Caco-2 (cell line): ENCODE results near the gene ANKRD27. TPM values are rescaled to one million over a fixed set of nuclear protein-coding genes. Genes with fewer than 3 reads are reported as not detected.

Experiments used
- BruUV-seq: library from RNA; stranded (reverse); fragments of 400-500 nt; replicated peaks from 2 replicates; lab custom pipeline; 2021; lab: Mats Ljungman, UMichigan
- CTCF ChIA-PET: fragments of 300-600 bp; sonication (Branson Sonifier 250); formaldehyde crosslinking; loops from one replicate; lab custom pipeline; 2022; ENCODE audit warnings: antibody characterized with exemption; lab: Charles Lee
- POLR2A ChIA-PET: fragments of 300-600 bp; sonication (Branson Sonifier 250); formaldehyde crosslinking; loops from one replicate; lab custom pipeline; 2022; ENCODE audit warnings: antibody characterized with exemption; lab: Charles Lee
- DNase-seq, 2 experiments: peaks; one replicate each; pipeline versions ENCODE4 v3.0.0 to v3.0.0-alpha.2; 2020 to 2022
- H3K27me3 ChIP-seq: replicated peaks from 2 replicates; pipeline ENCODE4 v1.6.0; 2011; ENCODE audit warnings: low read length; ENCODE audit not compliant: control insufficient read depth, insufficient read depth
- H3K36me3 ChIP-seq: 2 replicates; pipeline ENCODE4 v1.5.1; 2011; ENCODE audit warnings: low read length; ENCODE audit not compliant: control insufficient read depth, insufficient read depth
- H3K4me1 ChIP-seq: fragments of 250-450 bp; sonication (Bioruptor Pico); 2 replicates; pipeline ENCODE4 v1.5.1; 2020; ENCODE audit warnings: mild to moderate bottlenecking
- H3K4me3 ChIP-seq: 2 replicates; pipeline ENCODE4 v1.5.1; 2011; ENCODE audit warnings: low read depth, mild to moderate bottlenecking, control low read depth, low read length
- H3K9me3 ChIP-seq: fragments of 250-450 bp; sonication (Bioruptor Pico); 2 replicates; pipeline ENCODE4 v1.5.1; 2020; ENCODE audit warnings: mild to moderate bottlenecking, moderate library complexity
- H3K27ac Mint-ChIP-seq: one replicate; pipeline ENCODE4 v1.8.0; 2022; ENCODE audit warnings: mixed read lengths; ENCODE audit not compliant: unreplicated experiment
- H3K27me3 Mint-ChIP-seq: one replicate; pipeline ENCODE4 v1.8.0; 2022; ENCODE audit warnings: mixed read lengths; ENCODE audit not compliant: insufficient read depth, unreplicated experiment
- H3K36me3 Mint-ChIP-seq: one replicate; pipeline ENCODE4 v1.8.0; 2022; ENCODE audit warnings: mild to moderate bottlenecking, mixed read lengths; ENCODE audit not compliant: insufficient read depth, unreplicated experiment
- H3K4me1 Mint-ChIP-seq: one replicate; pipeline ENCODE4 v1.8.0; 2022; ENCODE audit warnings: low read depth, mixed read lengths; ENCODE audit not compliant: unreplicated experiment
- H3K4me3 Mint-ChIP-seq: one replicate; pipeline ENCODE4 v1.8.0; 2022; ENCODE audit warnings: mild to moderate bottlenecking, moderate library complexity, mixed read lengths; ENCODE audit not compliant: unreplicated experiment
- H3K9me3 Mint-ChIP-seq: one replicate; pipeline ENCODE4 v1.8.0; 2022; ENCODE audit warnings: mixed read lengths; ENCODE audit not compliant: unreplicated experiment
- intact Hi-C: fragments of 100-400 bp; cut with micrococcal nuclease; formaldehyde crosslinking; loops from one replicate; pipeline ENCODE4 v1.10.0; 2022; ENCODE audit not compliant: unreplicated experiment
- total RNA-seq: library from RNA; stranded (reverse); gene quantifications from 2 replicates; pipeline ENCODE4 v1.2.3, GENCODE V29; 2022
- TF ChIP-seq, protein P1 (sequence below), 2 experiments: fragments of 200-600 bp in 1 of 2; IDR thresholded peaks; 1 replicate in 1 of 2; 2 replicates in 1 of 2; pipeline versions ENCODE4 v1.5.1 to v1.8.0; 2011 to 2022; ENCODE audit warnings: antibody characterized with exemption in 1 of 2, control low read depth in 1 of 2, inconsistent platforms in 1 of 2, low read depth in 1 of 2, low read length in 1 of 2, mild to moderate bottlenecking in 1 of 2, moderate library complexity in 1 of 2; ENCODE audit not compliant: insufficient read depth in 1 of 2, severe bottlenecking in 1 of 2, unreplicated experiment in 1 of 2

ANKRD27 gene
- total RNA-seq, 1 experiment from 2014 or later = 54.3 TPM

DNA sequence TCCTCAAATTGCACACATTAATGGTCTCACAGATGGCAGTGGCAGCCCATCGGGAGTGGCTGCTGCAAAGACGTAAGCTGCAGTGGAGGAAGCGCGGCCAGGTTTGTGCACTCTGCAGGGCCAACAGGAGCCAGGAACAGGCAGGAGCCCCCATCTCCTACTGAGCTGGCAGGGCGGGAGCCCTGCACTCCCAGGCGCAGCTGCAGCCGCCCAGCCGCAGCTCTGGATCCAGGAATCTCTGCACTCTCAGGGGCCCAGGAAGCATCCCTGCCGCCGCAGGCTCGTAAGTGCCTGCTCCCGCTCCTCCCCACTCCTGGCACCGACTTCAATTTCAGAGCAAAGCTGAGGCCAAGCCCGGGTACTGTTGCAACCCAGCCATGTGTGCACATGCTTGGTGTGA lies 37.5 kb downstream of the ANKRD27 start:
- Mint-ChIP-seq H3K36me3 (peaks cover 56% of the 10 kb centered on the region), H3K4me1 (no peaks in the 10 kb centered on the region), H3K9me3 (no peaks in the 10 kb centered on the region), H3K27me3 (no peaks in the 10 kb centered on the region), H3K4me3 (no peak overlapping the region), H3K27ac (no peak overlapping the region)
- no peaks in the 10 kb centered on the region for H3K9me3 ChIP-seq
- no peaks in the 10 kb centered on the region for H3K27me3 ChIP-seq
- peaks cover 1% of the 10 kb centered on the region for H3K36me3 ChIP-seq
- DNase-seq = no peak
- intact Hi-C loops = no loop called here
- CTCF ChIA-PET = no interaction called here
- no peaks in the 10 kb centered on the region for H3K4me1 ChIP-seq
- no TSS peak for BruUV-seq
- POLR2A ChIA-PET = no interaction called here
- H3K4me3 ChIP-seq = no peak overlapping the region
- TF ChIP-seq, protein P1, sequence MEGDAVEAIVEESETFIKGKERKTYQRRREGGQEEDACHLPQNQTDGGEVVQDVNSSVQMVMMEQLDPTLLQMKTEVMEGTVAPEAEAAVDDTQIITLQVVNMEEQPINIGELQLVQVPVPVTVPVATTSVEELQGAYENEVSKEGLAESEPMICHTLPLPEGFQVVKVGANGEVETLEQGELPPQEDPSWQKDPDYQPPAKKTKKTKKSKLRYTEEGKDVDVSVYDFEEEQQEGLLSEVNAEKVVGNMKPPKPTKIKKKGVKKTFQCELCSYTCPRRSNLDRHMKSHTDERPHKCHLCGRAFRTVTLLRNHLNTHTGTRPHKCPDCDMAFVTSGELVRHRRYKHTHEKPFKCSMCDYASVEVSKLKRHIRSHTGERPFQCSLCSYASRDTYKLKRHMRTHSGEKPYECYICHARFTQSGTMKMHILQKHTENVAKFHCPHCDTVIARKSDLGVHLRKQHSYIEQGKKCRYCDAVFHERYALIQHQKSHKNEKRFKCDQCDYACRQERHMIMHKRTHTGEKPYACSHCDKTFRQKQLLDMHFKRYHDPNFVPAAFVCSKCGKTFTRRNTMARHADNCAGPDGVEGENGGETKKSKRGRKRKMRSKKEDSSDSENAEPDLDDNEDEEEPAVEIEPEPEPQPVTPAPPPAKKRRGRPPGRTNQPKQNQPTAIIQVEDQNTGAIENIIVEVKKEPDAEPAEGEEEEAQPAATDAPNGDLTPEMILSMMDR (IDR thresholded peaks at IDR 0.05; ENCODE audit: insufficient read depth in 1 of 2, low read depth in 1 of 2, low read length in 1 of 2, severe bottlenecking in 1 of 2, unreplicated experiment in 1 of 2) = no peak

DNA sequence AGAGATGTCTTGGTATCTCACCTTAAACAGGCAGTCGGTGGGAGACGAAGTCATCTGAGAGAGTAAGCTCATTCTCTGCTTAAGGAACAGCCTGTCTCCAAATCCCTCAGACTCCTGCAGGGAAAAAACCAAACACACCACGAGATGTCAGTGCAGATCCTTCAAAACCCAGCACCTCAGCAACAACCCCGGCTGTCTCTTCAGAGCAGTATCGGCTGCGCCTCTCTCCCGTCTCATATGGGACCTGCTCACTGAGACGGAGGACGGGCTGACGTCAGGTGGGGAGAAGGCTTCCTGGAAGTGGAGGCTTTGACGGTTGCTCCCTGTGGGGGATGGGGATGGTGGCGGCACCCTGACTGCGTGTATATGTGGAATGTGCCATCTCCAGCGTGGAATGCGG lies 43.6 kb downstream of the ANKRD27 start:
- H3K27me3 ChIP-seq = no peaks in the 10 kb centered on the region
- CTCF ChIA-PET = no interaction called here
- no peaks in the 10 kb centered on the region for H3K9me3 ChIP-seq
- H3K4me1 ChIP-seq = no peaks in the 10 kb centered on the region
- H3K27me3 Mint-ChIP-seq = no peaks in the 10 kb centered on the region
- intact Hi-C loops = no loop called here
- no TSS peak for BruUV-seq
- TF ChIP-seq, protein P1 (IDR thresholded peaks at IDR 0.05; ENCODE audit: insufficient read depth in 1 of 2, low read depth in 1 of 2, low read length in 1 of 2, severe bottlenecking in 1 of 2, unreplicated experiment in 1 of 2) = peak in 1 of 2 experiments; percentile 8
- no peak overlapping the region for H3K4me3 ChIP-seq
- H3K27ac Mint-ChIP-seq = no peak overlapping the region
- POLR2A ChIA-PET = no interaction called here
- H3K36me3 ChIP-seq = no peaks in the 10 kb centered on the region; the same call in none of the 2 replicates
- DNase-seq = no peak
- peaks cover 50% of the 10 kb centered on the region for H3K36me3 Mint-ChIP-seq
- H3K4me3 Mint-ChIP-seq = no peak overlapping the region
- no peaks in the 10 kb centered on the region for H3K9me3 Mint-ChIP-seq
- no peaks in the 10 kb centered on the region for H3K4me1 Mint-ChIP-seq

DNA sequence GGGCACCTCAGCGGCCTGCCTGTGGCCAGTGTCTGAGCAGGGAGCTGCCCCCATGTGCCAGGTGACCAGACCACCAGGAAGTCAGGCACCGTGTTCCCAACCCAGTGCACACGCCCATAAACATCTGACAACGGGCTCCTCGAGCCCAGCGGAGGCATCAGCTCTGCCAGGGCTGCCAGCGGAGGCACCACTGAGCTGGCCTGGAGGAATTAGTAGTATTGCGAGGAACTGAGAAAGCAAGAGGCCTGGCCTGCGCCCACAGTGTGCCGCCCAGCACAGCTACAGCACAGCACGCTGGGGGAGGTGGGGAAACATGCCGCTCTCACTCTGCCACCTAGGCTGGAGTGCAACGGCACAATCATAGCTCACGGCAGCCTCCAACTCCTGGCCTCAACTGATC lies 44.6 kb downstream of the ANKRD27 start:
- H3K4me1 Mint-ChIP-seq = no peaks in the 10 kb centered on the region
- intact Hi-C loops = no loop called here
- H3K27ac Mint-ChIP-seq = no peak overlapping the region
- TF ChIP-seq, protein P1 (IDR thresholded peaks at IDR 0.05; ENCODE audit: insufficient read depth in 1 of 2, low read depth in 1 of 2, low read length in 1 of 2, severe bottlenecking in 1 of 2, unreplicated experiment in 1 of 2) = no peak
- BruUV-seq = no TSS peak
- H3K36me3 Mint-ChIP-seq = peaks cover 60% of the 10 kb centered on the region
- no peaks in the 10 kb centered on the region for H3K27me3 ChIP-seq
- POLR2A ChIA-PET = no interaction called here
- no peak overlapping the region for H3K4me3 ChIP-seq
- H3K9me3 Mint-ChIP-seq = no peaks in the 10 kb centered on the region
- no peaks in the 10 kb centered on the region; the same call in none of the 2 replicates for H3K36me3 ChIP-seq
- no peaks in the 10 kb centered on the region for H3K9me3 ChIP-seq
- CTCF ChIA-PET = no interaction called here
- DNase-seq = no peak
- H3K27me3 Mint-ChIP-seq = no peaks in the 10 kb centered on the region
- H3K4me3 Mint-ChIP-seq = no peak overlapping the region
- H3K4me1 ChIP-seq = no peaks in the 10 kb centered on the region
